GM13977 (cell line): ENCODE measurements around the gene CCDC7.
"Not testable (repeated sequence)": the region's sequence is repeated elsewhere in the genome, so short reads cannot be mapped to it uniquely, and the experiment has no call there.

ENCODE experiments used
- DNase-seq: peaks from one replicate; pipeline ENCODE4 v3.0.0; 2012; ENCODE audit warnings: low spot score
- CTCF ChIP-seq: IDR thresholded peaks from 2 replicates; pipeline ENCODE4 v1.5.1; 2012; ENCODE audit warnings: mild to moderate bottlenecking, control low read depth; ENCODE audit not compliant: insufficient read depth; ENCODE audit errors: extremely low read depth, missing control alignments
- in situ Hi-C: fragments of 300-500 bp; cut with MboI; formaldehyde crosslinking; loops from one replicate; pipeline ENCODE4 v1.12.0; 2022; ENCODE audit warnings: low sequenced_read_pairs, low pct_unique_long_range_greater_than_20kb, mixed read lengths, inconsistent platforms; ENCODE audit not compliant: unreplicated experiment

The CCDC7 gene

GRCh38 chr10:32693441-32693979, 247.6 kb downstream of the CCDC7 start:
- in situ Hi-C loops, result no loop called here
- TF ChIP-seq CTCF, result no peak
- no peak for DNase-seq

- in situ Hi-C loops, DNase-seq: not testable (repeated sequence)
These were observed 253.7 kb downstream of the CCDC7 start for GRCh38 chr10:32699683-32700082.

- no peak for TF ChIP-seq CTCF
- no peak for DNase-seq
- in situ Hi-C loops, result no loop called here
These were observed 267.6 kb downstream of the CCDC7 start for GRCh38 chr10:32713560-32713959.

- in situ Hi-C loops, result no loop called here
- DNase-seq, result no peak
- TF ChIP-seq CTCF, result no peak
These were observed 285.6 kb downstream of the CCDC7 start for GRCh38 chr10:32731527-32731926.

DNA sequence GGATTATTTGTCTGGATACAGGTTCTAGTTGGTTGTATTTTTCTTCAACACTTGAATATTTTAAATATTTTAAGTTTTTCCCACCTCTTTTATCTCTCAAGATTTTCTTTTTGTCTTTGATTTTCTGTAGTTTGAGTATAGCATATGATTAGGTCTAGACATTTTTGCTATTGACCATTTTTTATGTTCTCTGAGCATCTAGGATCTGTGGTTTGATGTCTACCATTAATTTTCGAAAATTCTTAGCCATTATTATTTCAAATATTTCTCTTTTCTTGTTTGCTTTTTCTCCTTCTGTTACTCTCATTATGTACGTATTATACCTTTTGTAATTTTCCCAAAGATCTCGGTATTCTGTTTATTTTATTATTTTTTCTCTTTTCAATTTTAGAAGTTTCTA, 293.0 kb downstream of the CCDC7 start:
- DNase-seq, result no peak
- no peak for TF ChIP-seq CTCF
- in situ Hi-C loops, result no loop called here

DNA sequence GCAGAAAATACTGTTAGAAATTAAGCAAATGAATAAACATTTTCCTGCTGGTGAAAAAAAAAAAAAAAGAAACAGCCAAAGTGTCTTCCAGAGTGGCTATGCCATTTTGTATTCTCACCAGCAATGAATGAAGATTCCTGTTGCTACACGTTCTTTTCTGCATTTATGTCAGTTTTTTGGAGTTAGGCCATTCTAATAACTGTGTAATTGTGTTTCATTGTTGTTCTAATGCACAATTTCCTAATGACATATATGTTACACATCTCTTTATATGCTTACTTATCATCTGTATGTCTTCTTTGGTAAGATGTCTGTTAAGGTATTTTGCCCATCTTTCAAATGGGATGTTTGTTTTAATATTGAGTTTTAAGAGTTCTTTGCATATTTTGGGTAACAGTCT, 298.4 kb downstream of the CCDC7 start:
- no peak for DNase-seq
- in situ Hi-C loops, result no loop called here
- TF ChIP-seq CTCF, result no peak

- no peak for DNase-seq
- no peak for TF ChIP-seq CTCF
- in situ Hi-C loops, result no loop called here
These were observed 300.9 kb downstream of the CCDC7 start for GRCh38 chr10:32746869-32747268.
